WTC11 (cell line): ENCODE results near the gene CDK2.

Experiments
- JUN ChIP-seq: sonication (generic); formaldehyde crosslinking; IDR thresholded peaks from 2 replicates; pipeline ENCODE4 v1.8.0; 2023; ENCODE audit warnings: mild to moderate bottlenecking, missing genetic modification reagents
- SP1 ChIP-seq: sonication (generic); formaldehyde crosslinking; conservative IDR thresholded peaks from 2 replicates; pipeline ENCODE4 v1.8.1; 2022; ENCODE audit warnings: missing genetic modification reagents
- TEAD1 ChIP-seq: sonication (generic); formaldehyde crosslinking; IDR thresholded peaks from 2 replicates; pipeline ENCODE4 v1.8.0; 2022; ENCODE audit warnings: mild to moderate bottlenecking, missing genetic modification reagents
- ZNF263 ChIP-seq: sonication (generic); formaldehyde crosslinking; IDR thresholded peaks from 2 replicates; pipeline ENCODE4 v1.8.1; 2022; ENCODE audit warnings: low read depth, mild to moderate bottlenecking, moderate library complexity, missing genetic modification reagents
- TF ChIP-seq, protein P1 (sequence below): fragments of 200-600 bp; IDR thresholded peaks from 2 replicates; pipeline ENCODE4 v1.8.0; 2022; ENCODE audit warnings: antibody characterized with exemption
- TF ChIP-seq, protein P2 (sequence below): sonication (generic); formaldehyde crosslinking; IDR thresholded peaks from 2 replicates; pipeline ENCODE4 v1.8.0; 2022; ENCODE audit warnings: mild to moderate bottlenecking, missing genetic modification reagents
- TF ChIP-seq, protein P3 (sequence below): sonication (generic); formaldehyde crosslinking; conservative IDR thresholded peaks from 2 replicates; pipeline ENCODE4 v1.8.1; 2022; ENCODE audit warnings: mild to moderate bottlenecking, missing genetic modification reagents
- TF ChIP-seq, protein P4 (sequence below): sonication (generic); formaldehyde crosslinking; IDR thresholded peaks from 2 replicates; pipeline ENCODE4 v1.8.1; 2023; ENCODE audit warnings: mild to moderate bottlenecking, missing genetic modification reagents, borderline replicate concordance

DNA sequence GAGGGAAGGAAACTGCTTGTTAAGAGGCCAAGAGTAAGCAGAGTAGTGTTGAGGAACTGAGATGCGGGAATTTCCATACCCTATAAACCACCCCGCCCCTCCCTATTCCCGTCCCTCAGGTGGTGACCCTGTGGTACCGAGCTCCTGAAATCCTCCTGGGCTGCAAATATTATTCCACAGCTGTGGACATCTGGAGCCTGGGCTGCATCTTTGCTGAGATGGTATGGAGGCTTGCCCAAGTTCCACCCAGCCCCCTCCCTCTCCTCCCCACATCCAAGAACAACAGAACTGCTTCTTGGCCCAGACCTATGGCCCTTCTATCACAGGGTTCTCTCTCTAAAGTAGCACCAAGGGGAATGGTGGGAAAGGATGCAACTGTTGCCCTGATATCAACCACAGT, 2.7 kb downstream of the CDK2 start:
- TF ChIP-seq JUN (CRISPR knock-in tag) (no peak), TEAD1 (CRISPR knock-in tag) (no peak), ZNF263 (CRISPR knock-in tag) (no peak), SP1 (CRISPR knock-in tag) (no peak)
- TF ChIP-seq, protein P1, sequence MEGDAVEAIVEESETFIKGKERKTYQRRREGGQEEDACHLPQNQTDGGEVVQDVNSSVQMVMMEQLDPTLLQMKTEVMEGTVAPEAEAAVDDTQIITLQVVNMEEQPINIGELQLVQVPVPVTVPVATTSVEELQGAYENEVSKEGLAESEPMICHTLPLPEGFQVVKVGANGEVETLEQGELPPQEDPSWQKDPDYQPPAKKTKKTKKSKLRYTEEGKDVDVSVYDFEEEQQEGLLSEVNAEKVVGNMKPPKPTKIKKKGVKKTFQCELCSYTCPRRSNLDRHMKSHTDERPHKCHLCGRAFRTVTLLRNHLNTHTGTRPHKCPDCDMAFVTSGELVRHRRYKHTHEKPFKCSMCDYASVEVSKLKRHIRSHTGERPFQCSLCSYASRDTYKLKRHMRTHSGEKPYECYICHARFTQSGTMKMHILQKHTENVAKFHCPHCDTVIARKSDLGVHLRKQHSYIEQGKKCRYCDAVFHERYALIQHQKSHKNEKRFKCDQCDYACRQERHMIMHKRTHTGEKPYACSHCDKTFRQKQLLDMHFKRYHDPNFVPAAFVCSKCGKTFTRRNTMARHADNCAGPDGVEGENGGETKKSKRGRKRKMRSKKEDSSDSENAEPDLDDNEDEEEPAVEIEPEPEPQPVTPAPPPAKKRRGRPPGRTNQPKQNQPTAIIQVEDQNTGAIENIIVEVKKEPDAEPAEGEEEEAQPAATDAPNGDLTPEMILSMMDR = no peak
- TF ChIP-seq, protein P2, sequence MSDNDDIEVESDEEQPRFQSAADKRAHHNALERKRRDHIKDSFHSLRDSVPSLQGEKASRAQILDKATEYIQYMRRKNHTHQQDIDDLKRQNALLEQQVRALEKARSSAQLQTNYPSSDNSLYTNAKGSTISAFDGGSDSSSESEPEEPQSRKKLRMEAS (CRISPR knock-in tag) = no peak
- TF ChIP-seq, protein P3, sequence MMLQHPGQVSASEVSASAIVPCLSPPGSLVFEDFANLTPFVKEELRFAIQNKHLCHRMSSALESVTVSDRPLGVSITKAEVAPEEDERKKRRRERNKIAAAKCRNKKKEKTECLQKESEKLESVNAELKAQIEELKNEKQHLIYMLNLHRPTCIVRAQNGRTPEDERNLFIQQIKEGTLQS (CRISPR knock-in tag) = no peak
- TF ChIP-seq, protein P4, sequence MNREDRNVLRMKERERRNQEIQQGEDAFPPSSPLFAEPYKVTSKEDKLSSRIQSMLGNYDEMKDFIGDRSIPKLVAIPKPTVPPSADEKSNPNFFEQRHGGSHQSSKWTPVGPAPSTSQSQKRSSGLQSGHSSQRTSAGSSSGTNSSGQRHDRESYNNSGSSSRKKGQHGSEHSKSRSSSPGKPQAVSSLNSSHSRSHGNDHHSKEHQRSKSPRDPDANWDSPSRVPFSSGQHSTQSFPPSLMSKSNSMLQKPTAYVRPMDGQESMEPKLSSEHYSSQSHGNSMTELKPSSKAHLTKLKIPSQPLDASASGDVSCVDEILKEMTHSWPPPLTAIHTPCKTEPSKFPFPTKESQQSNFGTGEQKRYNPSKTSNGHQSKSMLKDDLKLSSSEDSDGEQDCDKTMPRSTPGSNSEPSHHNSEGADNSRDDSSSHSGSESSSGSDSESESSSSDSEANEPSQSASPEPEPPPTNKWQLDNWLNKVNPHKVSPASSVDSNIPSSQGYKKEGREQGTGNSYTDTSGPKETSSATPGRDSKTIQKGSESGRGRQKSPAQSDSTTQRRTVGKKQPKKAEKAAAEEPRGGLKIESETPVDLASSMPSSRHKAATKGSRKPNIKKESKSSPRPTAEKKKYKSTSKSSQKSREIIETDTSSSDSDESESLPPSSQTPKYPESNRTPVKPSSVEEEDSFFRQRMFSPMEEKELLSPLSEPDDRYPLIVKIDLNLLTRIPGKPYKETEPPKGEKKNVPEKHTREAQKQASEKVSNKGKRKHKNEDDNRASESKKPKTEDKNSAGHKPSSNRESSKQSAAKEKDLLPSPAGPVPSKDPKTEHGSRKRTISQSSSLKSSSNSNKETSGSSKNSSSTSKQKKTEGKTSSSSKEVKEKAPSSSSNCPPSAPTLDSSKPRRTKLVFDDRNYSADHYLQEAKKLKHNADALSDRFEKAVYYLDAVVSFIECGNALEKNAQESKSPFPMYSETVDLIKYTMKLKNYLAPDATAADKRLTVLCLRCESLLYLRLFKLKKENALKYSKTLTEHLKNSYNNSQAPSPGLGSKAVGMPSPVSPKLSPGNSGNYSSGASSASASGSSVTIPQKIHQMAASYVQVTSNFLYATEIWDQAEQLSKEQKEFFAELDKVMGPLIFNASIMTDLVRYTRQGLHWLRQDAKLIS (CRISPR knock-in tag) = no peak
